ENCODE measurements around the gene ARHGEF4. TPM values are rescaled to one million over a fixed set of nuclear protein-coding genes. Genes with fewer than 3 reads are reported as not detected.

Gene ARHGEF4
- polyA plus RNA-seq, 3 donors = 0.05 TPM; not detected in 2

GRCh38 chr2:130842770-130843169, 6.1 kb downstream of the ARHGEF4 start:
- no peak for DNase-seq
- H3K4me1 ChIP-seq (ENCODE audit: control insufficient read depth in 1 of 2, insufficient read depth in 2 of 2, low read length in 2 of 2) = no peaks in the 10 kb centered on the region
- 66% methylated on average over 5 of the region's 8 CpGs for WGBS (ENCODE audit: insufficient coverage)
- no peaks in the 10 kb centered on the region for H4K20me1 ChIP-seq (ENCODE audit: insufficient read depth, low read length)
- Mint-ChIP-seq H3K9me3 (no peaks in the 10 kb centered on the region), H3K4me1 (no peaks in the 10 kb centered on the region), H3K36me3 (no peaks in the 10 kb centered on the region), H3K27me3 (ENCODE audit: low read depth in 3 of 3) (peaks cover 12 to 19% (median 16%) of the 10 kb centered on the region in 3 donors), H3K4me3 (no peak overlapping the region), H3K27ac (no peak overlapping the region)
- intact Hi-C loops (cut with micrococcal nuclease) = no loop called here
- no peak overlapping the region for H3K27ac ChIP-seq (ENCODE audit: low read depth in 1 of 2, low read length in 2 of 2)
- peaks cover 4 to 12% of the 10 kb centered on the region in 2 donors for H3K27me3 ChIP-seq (ENCODE audit: control insufficient read depth in 2 of 2, insufficient read depth in 2 of 2, low read length in 2 of 2)
- H2AFZ ChIP-seq (ENCODE audit: insufficient read depth, low read depth, low read length, poor library complexity, severe bottlenecking) = no peak overlapping the region
- H3K9me3 ChIP-seq (replicated peaks in 1 of 2; ENCODE audit: control insufficient read depth in 1 of 2, insufficient read depth in 1 of 2, low read length in 2 of 2) = no peaks in the 10 kb centered on the region
- no peak overlapping the region for H3K9ac ChIP-seq (ENCODE audit: insufficient read depth, low read length, poor library complexity, severe bottlenecking)
- no peak for TF ChIP-seq CTCF (IDR thresholded peaks at IDR 0.05)
- H3K4me2 ChIP-seq (replicated peaks; ENCODE audit: extremely low read depth, low read length, poor library complexity, severe bottlenecking) = no peak overlapping the region
- no peaks in the 10 kb centered on the region for H3K36me3 ChIP-seq (replicated peaks in 1 of 2; ENCODE audit: control insufficient read depth in 1 of 2, insufficient read depth in 2 of 2, low read length in 2 of 2)
- H3K79me2 ChIP-seq (ENCODE audit: insufficient read depth, low read length) = no peaks in the 10 kb centered on the region
- H3K4me3 ChIP-seq (replicated peaks in 1 of 3; ENCODE audit: low read depth in 2 of 3, low read length in 3 of 3) = no peak overlapping the region

- no peaks in the 10 kb centered on the region for H3K36me3 Mint-ChIP-seq
- H4K20me1 ChIP-seq (ENCODE audit: insufficient read depth, low read length) = no peaks in the 10 kb centered on the region
- no peaks in the 10 kb centered on the region for H3K9me3 ChIP-seq (replicated peaks in 1 of 2; ENCODE audit: control insufficient read depth in 1 of 2, insufficient read depth in 1 of 2, low read length in 2 of 2)
- no peak overlapping the region for H3K4me3 Mint-ChIP-seq
- no peaks in the 10 kb centered on the region for H3K9me3 Mint-ChIP-seq
- no peak for DNase-seq
- H3K27ac ChIP-seq (ENCODE audit: low read depth in 1 of 2, low read length in 2 of 2) = no peak overlapping the region
- H3K4me1 Mint-ChIP-seq = no peaks in the 10 kb centered on the region
- H2AFZ ChIP-seq (ENCODE audit: insufficient read depth, low read depth, low read length, poor library complexity, severe bottlenecking) = no peak overlapping the region
- H3K27me3 ChIP-seq (ENCODE audit: control insufficient read depth in 2 of 2, insufficient read depth in 2 of 2, low read length in 2 of 2) = peaks cover 0 to 5% of the 10 kb centered on the region in 2 donors
- no peak overlapping the region for H3K4me3 ChIP-seq (replicated peaks in 1 of 3; ENCODE audit: low read depth in 2 of 3, low read length in 3 of 3)
- H3K27ac Mint-ChIP-seq = no peak overlapping the region
- no peak overlapping the region for H3K4me2 ChIP-seq (replicated peaks; ENCODE audit: extremely low read depth, low read length, poor library complexity, severe bottlenecking)
- no peak overlapping the region for H3K9ac ChIP-seq (ENCODE audit: insufficient read depth, low read length, poor library complexity, severe bottlenecking)
- no peaks in the 10 kb centered on the region for H3K36me3 ChIP-seq (replicated peaks in 1 of 2; ENCODE audit: control insufficient read depth in 1 of 2, insufficient read depth in 2 of 2, low read length in 2 of 2)
- WGBS (ENCODE audit: insufficient coverage) = 76% methylated on average over 12 of the region's 12 CpGs
- TF ChIP-seq CTCF (IDR thresholded peaks at IDR 0.05) = no peak
- no peaks in the 10 kb centered on the region for H3K4me1 ChIP-seq (ENCODE audit: control insufficient read depth in 1 of 2, insufficient read depth in 2 of 2, low read length in 2 of 2)
- peaks cover 5 to 12% (median 9%) of the 10 kb centered on the region in 3 donors for H3K27me3 Mint-ChIP-seq (ENCODE audit: low read depth in 3 of 3)
- no peaks in the 10 kb centered on the region for H3K79me2 ChIP-seq (ENCODE audit: insufficient read depth, low read length)
- intact Hi-C loops (cut with micrococcal nuclease) = no loop called here
These were observed 6.7 kb downstream of the ARHGEF4 start for GRCh38 chr2:130843321-130843985.

Measured in CD14-positive monocyte (primary cell).